Breast epithelium (tissue), 3 donors: ENCODE data around the gene CHD1L.

Experiments used
- POLR2A ChIP-seq: fragments of 450-650 bp; IDR thresholded peaks from one replicate; pipeline ENCODE4 v1.6.1; 2016; ENCODE audit warnings: antibody characterized with exemption, mild to moderate bottlenecking, moderate library complexity
- POLR2AphosphoS5 ChIP-seq, 3 donors: sonication (generic); formaldehyde crosslinking; IDR thresholded peaks; one replicate each; pipeline ENCODE4 v1.6.1; 2017; ENCODE audit warnings: antibody characterized with exemption in 3 of 3

- TF ChIP-seq POLR2A (no peak), POLR2AphosphoS5 (IDR thresholded peaks at IDR 0.05) (no peak)
Observed at GRCh38 chr1:147292631-147293251, 50.3 kb downstream of the CHD1L start.
